Cardiac fibroblast (primary cell): ENCODE measurements around the gene CCDC192.

Source experiments
- DNase-seq, 2 donors: peaks; one replicate each; pipeline versions ENCODE4 v3.0.0 to v3.0.0-alpha.2; 2010; ENCODE audit warnings: low read depth in 2 of 2
- H3K4me3 ChIP-seq, 2 donors: replicated peaks in 1 of 2; 1 replicate in 1 of 2; 2 replicates in 1 of 2; pipeline ENCODE4 v1.5.1; 2011; ENCODE audit warnings: low read depth in 2 of 2, low read length in 2 of 2, mild to moderate bottlenecking in 2 of 2, moderate library complexity in 1 of 2
- TF ChIP-seq, protein P1 (sequence below): IDR thresholded peaks from one replicate; pipeline ENCODE4 v1.5.1; 2011; ENCODE audit warnings: low read depth, mild to moderate bottlenecking, low read length, inconsistent platforms

Gene CCDC192

DNA sequence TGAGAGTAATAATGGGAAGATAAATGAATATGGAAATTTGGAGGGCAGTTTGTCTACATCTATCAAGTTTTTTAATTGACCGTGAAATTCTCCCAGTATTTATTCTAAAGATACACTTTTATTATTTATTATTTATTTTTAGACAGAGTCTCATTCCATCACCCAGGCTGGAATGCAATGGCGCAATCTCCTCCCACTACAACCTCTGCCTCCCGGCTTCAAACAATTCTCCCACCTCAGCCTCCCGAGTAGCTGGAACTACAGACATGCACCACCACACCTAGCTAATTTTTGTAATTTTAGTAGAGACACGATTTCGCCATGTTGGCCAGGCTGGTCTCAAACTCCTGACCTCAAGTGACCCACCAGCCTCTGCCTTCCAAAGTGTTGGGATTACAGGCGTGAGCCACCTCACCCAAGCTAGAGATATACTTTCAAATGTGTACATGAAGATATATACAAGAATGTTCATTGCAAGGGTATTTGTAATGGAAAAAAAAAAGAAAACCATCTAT is 282.7 kb downstream of the CCDC192 start:
- no peak overlapping the region for H3K4me3 ChIP-seq
- TF ChIP-seq, protein P1, sequence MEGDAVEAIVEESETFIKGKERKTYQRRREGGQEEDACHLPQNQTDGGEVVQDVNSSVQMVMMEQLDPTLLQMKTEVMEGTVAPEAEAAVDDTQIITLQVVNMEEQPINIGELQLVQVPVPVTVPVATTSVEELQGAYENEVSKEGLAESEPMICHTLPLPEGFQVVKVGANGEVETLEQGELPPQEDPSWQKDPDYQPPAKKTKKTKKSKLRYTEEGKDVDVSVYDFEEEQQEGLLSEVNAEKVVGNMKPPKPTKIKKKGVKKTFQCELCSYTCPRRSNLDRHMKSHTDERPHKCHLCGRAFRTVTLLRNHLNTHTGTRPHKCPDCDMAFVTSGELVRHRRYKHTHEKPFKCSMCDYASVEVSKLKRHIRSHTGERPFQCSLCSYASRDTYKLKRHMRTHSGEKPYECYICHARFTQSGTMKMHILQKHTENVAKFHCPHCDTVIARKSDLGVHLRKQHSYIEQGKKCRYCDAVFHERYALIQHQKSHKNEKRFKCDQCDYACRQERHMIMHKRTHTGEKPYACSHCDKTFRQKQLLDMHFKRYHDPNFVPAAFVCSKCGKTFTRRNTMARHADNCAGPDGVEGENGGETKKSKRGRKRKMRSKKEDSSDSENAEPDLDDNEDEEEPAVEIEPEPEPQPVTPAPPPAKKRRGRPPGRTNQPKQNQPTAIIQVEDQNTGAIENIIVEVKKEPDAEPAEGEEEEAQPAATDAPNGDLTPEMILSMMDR, result no peak
- peak in 1 of 2 donors; percentile 19 for DNase-seq

DNA sequence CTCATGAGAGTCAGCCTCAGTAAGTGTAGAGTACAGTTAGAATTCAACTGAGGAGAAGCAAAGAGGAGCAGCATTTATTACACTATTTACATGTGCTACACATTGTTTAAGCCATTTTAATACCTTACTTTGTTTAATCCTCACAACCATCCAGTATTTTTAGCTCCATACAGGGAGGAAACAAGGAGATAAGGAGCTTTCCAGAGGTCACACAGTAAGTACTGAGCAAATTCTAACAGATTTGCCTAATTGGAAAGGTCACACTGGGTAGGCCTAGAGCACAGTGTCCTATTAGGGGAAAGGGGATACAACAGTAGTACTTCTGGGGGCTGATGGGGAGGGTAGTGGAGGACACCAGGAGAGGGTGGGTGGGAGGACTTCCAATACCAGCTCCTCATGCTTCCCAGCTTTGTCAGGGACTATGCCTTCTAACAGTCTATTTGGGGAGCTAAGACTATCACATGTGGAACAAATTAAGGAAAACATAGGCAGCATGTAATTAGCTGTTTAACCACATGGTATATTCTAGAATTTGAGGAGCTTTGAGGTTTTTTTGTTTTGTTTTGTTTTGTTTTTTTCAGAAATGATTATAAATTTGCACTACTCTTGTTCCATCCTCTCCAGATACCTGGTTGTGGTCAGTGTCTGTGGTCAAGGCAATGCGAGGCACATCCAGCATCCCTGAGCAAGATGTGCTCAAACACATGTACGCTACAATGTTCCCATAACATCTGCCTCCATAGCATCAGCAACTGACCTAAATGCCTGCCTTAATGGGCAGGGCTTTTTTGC is 284.4 kb downstream of the CCDC192 start:
- TF ChIP-seq, protein P1, result no peak
- no peak overlapping the region for H3K4me3 ChIP-seq
- no peak for DNase-seq

DNA sequence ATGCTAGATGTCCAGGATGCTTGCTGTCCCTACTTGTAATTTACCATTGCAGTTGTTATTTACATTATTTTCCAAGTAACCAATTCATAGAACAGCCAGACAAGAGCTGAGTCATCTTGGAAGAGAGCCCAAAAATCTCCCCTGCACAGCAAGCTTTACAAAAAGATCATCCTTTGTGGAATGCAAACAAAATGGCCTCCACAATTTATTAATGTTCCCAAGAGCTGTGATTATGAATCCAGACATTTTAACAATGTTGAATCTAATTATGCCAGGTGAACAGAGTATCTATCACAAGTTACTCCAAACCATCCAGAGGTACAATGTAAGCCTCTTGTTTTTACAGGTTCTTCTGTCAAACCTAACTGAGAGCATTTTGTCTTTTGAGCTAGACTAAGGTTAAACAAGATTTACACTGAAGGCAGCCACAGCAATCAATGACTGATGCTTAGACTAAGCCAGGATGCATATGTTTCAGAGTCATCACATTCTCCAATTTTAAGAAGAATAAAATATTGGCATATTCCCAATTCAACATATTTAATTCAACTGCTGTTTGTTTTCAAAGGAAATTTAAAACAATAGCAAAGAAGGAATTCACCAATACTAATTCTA is 285.1 kb downstream of the CCDC192 start:
- peak; percentile 92 to 95 for DNase-seq

More for the DNA sequence above, 285.1 kb downstream of the CCDC192 start:
- H3K4me3 ChIP-seq, result no peak overlapping the region
- TF ChIP-seq, protein P1, result no peak
